ENCODE results near the gene BRSK2.

Gene BRSK2

GRCh38 chr11:1484061-1484671, 94.4 kb downstream of the BRSK2 start:
- no peak for DNase-seq

- no peak for DNase-seq
These were observed 95.2 kb downstream of the BRSK2 start for GRCh38 chr11:1484695-1485503.

- no peak for DNase-seq
These were observed 95.8 kb downstream of the BRSK2 start for GRCh38 chr11:1485504-1485885.

- DNase-seq: no peak
These were observed 96.5 kb downstream of the BRSK2 start, which contains the start of gene MOB2 for GRCh38 chr11:1486054-1486825. Gene MOB2 (minus strand): TSS chr11:1486779. CDS start chr11:1486556, 223 bp downstream.

GRCh38 chr11:1487091-1487850, 97.5 kb downstream of the BRSK2 start:
- no peak for DNase-seq

GRCh38 chr11:1487851-1488574, 98.3 kb downstream of the BRSK2 start:
- DNase-seq: no peak

- DNase-seq: no peak
These were observed 98.9 kb downstream of the BRSK2 start for GRCh38 chr11:1488575-1489180.

GRCh38 chr11:1490651-1491050, 100.9 kb downstream of the BRSK2 start:
- DNase-seq: no peak

- DNase-seq: no peak
These were observed 101.6 kb downstream of the BRSK2 start for GRCh38 chr11:1491379-1491778.

GRCh38 chr11:1493650-1494244, 104.0 kb downstream of the BRSK2 start:
- DNase-seq: no peak

GRCh38 chr11:1494650-1495049, 104.9 kb downstream of the BRSK2 start:
- DNase-seq: no peak

GRCh38 chr11:1496091-1496760, 106.5 kb downstream of the BRSK2 start:
- no peak for DNase-seq

- DNase-seq: no peak
These were observed 107.0 kb downstream of the BRSK2 start for GRCh38 chr11:1496761-1497095.

GRCh38 chr11:1497600-1497999, 107.9 kb downstream of the BRSK2 start:
- no peak for DNase-seq

- no peak for DNase-seq
These were observed 108.5 kb downstream of the BRSK2 start for GRCh38 chr11:1498262-1498661.

GRCh38 chr11:1499261-1499890, 109.6 kb downstream of the BRSK2 start:
- no peak for DNase-seq

- DNase-seq: no peak
These were observed 110.2 kb downstream of the BRSK2 start for GRCh38 chr11:1499899-1500298.

GRCh38 chr11:1500466-1501420, 111.0 kb downstream of the BRSK2 start:
- DNase-seq: no peak
